ENCODE data around the gene ZNF574.

ZNF574 gene

GRCh38 chr19:42074513-42075363 is 1.2 kb upstream of the ZNF574 start:
- no peak for TF ChIP-seq YY1 (IDR thresholded peaks at IDR 0.05; ENCODE audit: low read depth)
- no peak for TF ChIP-seq RAD21 (IDR thresholded peaks at IDR 0.05; ENCODE audit: low read depth)
- no peak for TF ChIP-seq EGR1 (IDR thresholded peaks at IDR 0.05)
- TF ChIP-seq REST (IDR thresholded peaks at IDR 0.05; ENCODE audit: low read depth), result no peak
- TF ChIP-seq TCF12 (IDR thresholded peaks at IDR 0.05; ENCODE audit: low read depth), result no peak
- TF ChIP-seq TAF1 (IDR thresholded peaks at IDR 0.05; ENCODE audit: low read depth), result no peak
- no peak for TF ChIP-seq CEBPB (IDR thresholded peaks at IDR 0.05)
- no peak for TF ChIP-seq TEAD4 (IDR thresholded peaks at IDR 0.05)
- no peak for TF ChIP-seq FOXM1 (IDR thresholded peaks at IDR 0.05; ENCODE audit: borderline replicate concordance, low read depth)
- no peak for TF ChIP-seq MAX (IDR thresholded peaks at IDR 0.05)
- TF ChIP-seq USF1 (IDR thresholded peaks at IDR 0.05), result no peak
- TF ChIP-seq NFIC (IDR thresholded peaks at IDR 0.05), result no peak
- TF ChIP-seq ZBTB7A (IDR thresholded peaks at IDR 0.05; ENCODE audit: low read depth), result no peak
- TF ChIP-seq EP300 (IDR thresholded peaks at IDR 0.05; ENCODE audit: borderline replicate concordance), result no peak

- no peak for TF ChIP-seq TCF12 (IDR thresholded peaks at IDR 0.05; ENCODE audit: low read depth)
- no peak for TF ChIP-seq YY1 (IDR thresholded peaks at IDR 0.05; ENCODE audit: low read depth)
- TF ChIP-seq TEAD4 (IDR thresholded peaks at IDR 0.05), result no peak
- no peak for TF ChIP-seq ZBTB7A (IDR thresholded peaks at IDR 0.05; ENCODE audit: low read depth)
- TF ChIP-seq NFIC (IDR thresholded peaks at IDR 0.05), result no peak
- no peak for TF ChIP-seq CEBPB (IDR thresholded peaks at IDR 0.05)
- TF ChIP-seq EGR1 (IDR thresholded peaks at IDR 0.05), result no peak
- TF ChIP-seq MAX (IDR thresholded peaks at IDR 0.05), result no peak
- no peak for TF ChIP-seq CREB1 (IDR thresholded peaks at IDR 0.05; ENCODE audit: low read depth)
- TF ChIP-seq REST (IDR thresholded peaks at IDR 0.05; ENCODE audit: low read depth), result no peak
- no peak for TF ChIP-seq FOXM1 (IDR thresholded peaks at IDR 0.05; ENCODE audit: borderline replicate concordance, low read depth)
- no peak for TF ChIP-seq EP300 (IDR thresholded peaks at IDR 0.05; ENCODE audit: borderline replicate concordance)
- no peak for TF ChIP-seq TAF1 (IDR thresholded peaks at IDR 0.05; ENCODE audit: low read depth)
- TF ChIP-seq RAD21 (IDR thresholded peaks at IDR 0.05; ENCODE audit: low read depth), result no peak
- no peak for TF ChIP-seq USF1 (IDR thresholded peaks at IDR 0.05)
These were observed 676 bp upstream of the ZNF574 start for GRCh38 chr19:42075364-42075615.

- no peak for TF ChIP-seq TCF12 (IDR thresholded peaks at IDR 0.05; ENCODE audit: low read depth)
- no peak for TF ChIP-seq REST (IDR thresholded peaks at IDR 0.05; ENCODE audit: low read depth)
- TF ChIP-seq TEAD4 (IDR thresholded peaks at IDR 0.05), result no peak
- TF ChIP-seq RAD21 (IDR thresholded peaks at IDR 0.05; ENCODE audit: low read depth), result no peak
- TF ChIP-seq EGR1 (IDR thresholded peaks at IDR 0.05), result no peak
- no peak for TF ChIP-seq TAF1 (IDR thresholded peaks at IDR 0.05; ENCODE audit: low read depth)
- TF ChIP-seq FOXM1 (IDR thresholded peaks at IDR 0.05; ENCODE audit: borderline replicate concordance, low read depth), result no peak
- TF ChIP-seq EP300 (IDR thresholded peaks at IDR 0.05; ENCODE audit: borderline replicate concordance), result no peak
- no peak for TF ChIP-seq CEBPB (IDR thresholded peaks at IDR 0.05)
- TF ChIP-seq ZBTB7A (IDR thresholded peaks at IDR 0.05; ENCODE audit: low read depth), result no peak
- no peak for TF ChIP-seq MAX (IDR thresholded peaks at IDR 0.05)
These were observed 496 bp downstream of the ZNF574 start for GRCh38 chr19:42076380-42076944.
